Measurements from ENCODE around the gene RASSF7. TPM values are rescaled to one million over a fixed set of nuclear protein-coding genes. Genes with fewer than 3 reads are reported as not detected.

RASSF7 gene
- total RNA-seq, 1 donor from 2014 or later = 32.3 TPM

- peaks cover 5% of the 10 kb centered on the region for H3K4me1 Mint-ChIP-seq (ENCODE audit: low read depth, unreplicated experiment)
- DNase-seq (ENCODE audit: low read depth) = no peak
Observed at GRCh38 chr11:611001-611996, 50.5 kb downstream of the RASSF7 start.

DNA sequence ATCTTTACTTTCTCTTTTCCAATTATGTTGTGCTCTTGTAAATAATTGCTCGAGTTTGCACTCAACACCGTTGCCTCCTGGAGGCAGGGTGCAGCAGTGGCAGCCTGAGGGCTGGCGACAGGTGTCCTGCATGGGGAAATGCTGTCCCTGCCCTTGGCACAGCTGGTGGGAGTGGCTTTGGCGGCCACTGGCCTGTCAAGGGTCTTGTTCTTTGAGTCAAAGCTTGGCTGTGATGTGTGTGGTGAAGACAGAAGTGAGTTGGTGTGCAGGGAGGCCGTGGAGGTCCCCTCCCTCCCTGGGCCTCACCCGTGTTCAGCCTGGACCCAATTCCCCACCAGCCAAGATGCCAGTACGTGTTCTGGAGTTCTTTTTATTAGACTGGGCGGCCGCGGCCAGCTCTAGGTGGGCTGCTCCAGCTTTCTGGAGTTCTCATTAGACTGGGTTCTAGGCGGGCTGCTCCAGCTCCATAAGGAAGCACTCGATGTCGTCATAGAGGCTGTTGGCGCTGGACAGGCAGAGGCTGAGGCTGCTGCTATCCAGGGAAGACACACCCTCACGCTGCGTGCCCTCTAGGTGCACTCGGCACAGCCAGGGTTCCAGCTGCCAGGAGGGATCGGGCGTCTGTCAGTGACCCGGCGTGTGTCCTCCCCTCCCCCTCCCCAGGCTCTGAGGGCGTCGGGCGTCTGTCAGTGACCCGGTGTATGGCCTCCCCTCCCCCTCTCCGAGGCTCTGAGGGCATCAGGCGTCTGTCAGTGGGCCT is 51.6 kb downstream of the RASSF7 start:
- Histone ChIP-seq H3K4me2 (ENCODE audit: low read length) (no peak overlapping the region), H3K9ac (ENCODE audit: low read length) (no peak overlapping the region), H3K4me3 (ENCODE audit: insufficient read depth, low read depth, low read length) (no peak overlapping the region), H3K27ac (ENCODE audit: low read depth, low read length) (no peak overlapping the region), H3K36me3 (ENCODE audit: insufficient read depth, low read length) (peaks cover 6% of the 10 kb centered on the region), H3K27me3 (ENCODE audit: insufficient read depth, low read length) (no peaks in the 10 kb centered on the region), H2AFZ (ENCODE audit: low read depth, low read length) (no peak overlapping the region), H3K4me1 (ENCODE audit: insufficient read depth, low read length) (peaks cover 11% of the 10 kb centered on the region), H3K9me3 (ENCODE audit: insufficient read depth, low read depth, low read length) (no peaks in the 10 kb centered on the region), H3K79me2 (ENCODE audit: insufficient read depth, low read length) (peaks cover 13% of the 10 kb centered on the region), H4K20me1 (ENCODE audit: insufficient read depth, low read length) (peaks cover 64% of the 10 kb centered on the region)
- Mint-ChIP-seq H3K4me3 (ENCODE audit: unreplicated experiment) (peak overlapping the region; percentile 71), H3K9me3 (ENCODE audit: unreplicated experiment) (no peaks in the 10 kb centered on the region), H3K27ac (ENCODE audit: unreplicated experiment) (peak overlapping the region; percentile 75), H3K27me3 (ENCODE audit: low read depth, unreplicated experiment) (no peaks in the 10 kb centered on the region), H3K4me1 (ENCODE audit: low read depth, unreplicated experiment) (peaks cover 5% of the 10 kb centered on the region), H3K36me3 (ENCODE audit: low read depth, unreplicated experiment) (peaks cover 16% of the 10 kb centered on the region)
- FAIRE-seq (no peak), DNase-seq (ENCODE audit: low read depth) (no peak)
- no peak for TF ChIP-seq EZH2 (IDR thresholded peaks at IDR 0.05; ENCODE audit: insufficient read depth, low read length)
- TF ChIP-seq, protein P1, sequence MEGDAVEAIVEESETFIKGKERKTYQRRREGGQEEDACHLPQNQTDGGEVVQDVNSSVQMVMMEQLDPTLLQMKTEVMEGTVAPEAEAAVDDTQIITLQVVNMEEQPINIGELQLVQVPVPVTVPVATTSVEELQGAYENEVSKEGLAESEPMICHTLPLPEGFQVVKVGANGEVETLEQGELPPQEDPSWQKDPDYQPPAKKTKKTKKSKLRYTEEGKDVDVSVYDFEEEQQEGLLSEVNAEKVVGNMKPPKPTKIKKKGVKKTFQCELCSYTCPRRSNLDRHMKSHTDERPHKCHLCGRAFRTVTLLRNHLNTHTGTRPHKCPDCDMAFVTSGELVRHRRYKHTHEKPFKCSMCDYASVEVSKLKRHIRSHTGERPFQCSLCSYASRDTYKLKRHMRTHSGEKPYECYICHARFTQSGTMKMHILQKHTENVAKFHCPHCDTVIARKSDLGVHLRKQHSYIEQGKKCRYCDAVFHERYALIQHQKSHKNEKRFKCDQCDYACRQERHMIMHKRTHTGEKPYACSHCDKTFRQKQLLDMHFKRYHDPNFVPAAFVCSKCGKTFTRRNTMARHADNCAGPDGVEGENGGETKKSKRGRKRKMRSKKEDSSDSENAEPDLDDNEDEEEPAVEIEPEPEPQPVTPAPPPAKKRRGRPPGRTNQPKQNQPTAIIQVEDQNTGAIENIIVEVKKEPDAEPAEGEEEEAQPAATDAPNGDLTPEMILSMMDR (IDR thresholded peaks at IDR 0.05; ENCODE audit: insufficient read depth, low read depth, low read length) = no peak

More at GRCh38 chr11:611001-611996, 50.5 kb downstream of the RASSF7 start:
- no peak overlapping the region for H2AFZ ChIP-seq (ENCODE audit: low read depth, low read length)
- no peak for TF ChIP-seq EZH2 (IDR thresholded peaks at IDR 0.05; ENCODE audit: insufficient read depth, low read length)
- TF ChIP-seq, protein P1 (IDR thresholded peaks at IDR 0.05; ENCODE audit: insufficient read depth, low read depth, low read length) = no peak
- H3K9ac ChIP-seq (ENCODE audit: low read length) = no peak overlapping the region
- no peaks in the 10 kb centered on the region for H3K27me3 ChIP-seq (ENCODE audit: insufficient read depth, low read length)
- no peak overlapping the region for H3K4me3 ChIP-seq (ENCODE audit: insufficient read depth, low read depth, low read length)
- Mint-ChIP-seq H3K36me3 (ENCODE audit: low read depth, unreplicated experiment) (peaks cover 19% of the 10 kb centered on the region), H3K4me3 (ENCODE audit: unreplicated experiment) (no peak overlapping the region), H3K27ac (ENCODE audit: unreplicated experiment) (peak overlapping the region; percentile 34), H3K9me3 (ENCODE audit: unreplicated experiment) (no peaks in the 10 kb centered on the region), H3K27me3 (ENCODE audit: low read depth, unreplicated experiment) (no peaks in the 10 kb centered on the region)
- peaks cover 15% of the 10 kb centered on the region for H3K36me3 ChIP-seq (ENCODE audit: insufficient read depth, low read length)
- no peaks in the 10 kb centered on the region for H3K9me3 ChIP-seq (ENCODE audit: insufficient read depth, low read depth, low read length)
- H4K20me1 ChIP-seq (ENCODE audit: insufficient read depth, low read length) = peaks cover 70% of the 10 kb centered on the region
- H3K79me2 ChIP-seq (ENCODE audit: insufficient read depth, low read length) = peaks cover 13% of the 10 kb centered on the region
- H3K27ac ChIP-seq (ENCODE audit: low read depth, low read length) = no peak overlapping the region
- no peak for FAIRE-seq
- H3K4me1 ChIP-seq (ENCODE audit: insufficient read depth, low read length) = peaks cover 11% of the 10 kb centered on the region
- no peak overlapping the region for H3K4me2 ChIP-seq (ENCODE audit: low read length)
